Breast epithelium (tissue), 4 donors: ENCODE results near the gene SETD3. TPM values are rescaled to one million over a fixed set of nuclear protein-coding genes. Genes with fewer than 3 reads are reported as not detected.

Experiments used
- DNase-seq, 2 donors: peaks; one replicate each; pipeline ENCODE4 v3.0.0-alpha.2; 2019; ENCODE audit warnings: low spot score in 2 of 2
- H3K27ac ChIP-seq, 2 donors: fragments of 200-600 bp; sonication (generic) in 1 of 2; one replicate each; pipeline ENCODE4 v1.5.1; 2016 to 2019; ENCODE audit warnings: mild to moderate bottlenecking in 1 of 2
- H3K27me3 ChIP-seq, 2 donors: fragments of 200-600 bp; sonication (generic) in 1 of 2; one replicate each; pipeline versions ENCODE4 v1.5.1 to v1.6.0; 2017 to 2019; ENCODE audit warnings: control low read depth in 1 of 2, mild to moderate bottlenecking in 1 of 2
- H3K36me3 ChIP-seq: fragments of 200-600 bp; one replicate; pipeline ENCODE4 v1.5.1; 2019
- H3K4me1 ChIP-seq, 2 donors: fragments of 200-600 bp; sonication (generic); one replicate each; pipeline ENCODE4 v1.5.1; 2016 to 2019; ENCODE audit warnings: control low read depth in 1 of 2
- H3K4me3 ChIP-seq, 3 donors: fragments of 200-600 bp; sonication (generic); 1 replicate in 2 of 3; 2 replicates in 1 of 3; pipeline ENCODE4 v1.5.1; 2016 to 2019; ENCODE audit warnings: mild to moderate bottlenecking in 3 of 3, moderate library complexity in 2 of 3
- H3K9me3 ChIP-seq, 2 donors: fragments of 200-600 bp; sonication (generic) in 1 of 2; one replicate each; pipeline ENCODE4 v1.5.1; 2016 to 2019; ENCODE audit warnings: control low read depth in 1 of 2
- CTCF ChIP-seq, 3 donors: fragments of 450-650 bp; IDR thresholded peaks; one replicate each; pipeline ENCODE4 v1.5.1; 2016 to 2017; ENCODE audit warnings: antibody characterized with exemption in 3 of 3, mild to moderate bottlenecking in 3 of 3, moderate library complexity in 3 of 3
- POLR2A ChIP-seq: fragments of 450-650 bp; IDR thresholded peaks from one replicate; pipeline ENCODE4 v1.6.1; 2016; ENCODE audit warnings: antibody characterized with exemption, mild to moderate bottlenecking, moderate library complexity
- POLR2AphosphoS5 ChIP-seq, 3 donors: sonication (generic); formaldehyde crosslinking; IDR thresholded peaks; one replicate each; pipeline ENCODE4 v1.6.1; 2017; ENCODE audit warnings: antibody characterized with exemption in 3 of 3
- intact Hi-C: fragments of 100-400 bp; cut with DNase I; formaldehyde crosslinking; loops from one replicate; pipeline ENCODE4 v1.15.1; 2023; ENCODE audit warnings: low total_unique reads
- total RNA-seq, 3 donors: library from RNA; depleted of rRNA; stranded (reverse); fragments of >200 nt; gene quantifications; one replicate each; pipeline ENCODE4 v1.1.0, GENCODE V29; 2016

Gene SETD3
- total RNA-seq, 3 donors from 2014 or later, result 79.0 to 101 (median 89.9) TPM

GRCh38 chr14:99408971-99409289 lies 71.7 kb downstream of the SETD3 start:
- no peaks in the 10 kb centered on the region for H3K4me1 ChIP-seq
- H3K27me3 ChIP-seq, result no peaks in the 10 kb centered on the region
- no peak for TF ChIP-seq POLR2AphosphoS5 (IDR thresholded peaks at IDR 0.05)
- no peak for TF ChIP-seq POLR2A
- TF ChIP-seq CTCF (IDR thresholded peaks at IDR 0.05), result no peak
- no peak overlapping the region for H3K27ac ChIP-seq
- H3K36me3 ChIP-seq, result no peaks in the 10 kb centered on the region
- intact Hi-C loops, result loop anchor here (10.0 kb wide), 1 partner anchor 1804 kb away; no protein-coding TSS in a partner anchor
- no peak overlapping the region for H3K4me3 ChIP-seq
- H3K9me3 ChIP-seq, result no peaks in the 10 kb centered on the region
- no peak for DNase-seq

- intact Hi-C loops, result loop anchor here (10.0 kb wide), 1 partner anchor 1804 kb away; no protein-coding TSS in a partner anchor
- no peak overlapping the region for H3K27ac ChIP-seq
- no peaks in the 10 kb centered on the region for H3K27me3 ChIP-seq
- no peaks in the 10 kb centered on the region for H3K9me3 ChIP-seq
- H3K4me3 ChIP-seq, result no peak overlapping the region
- H3K4me1 ChIP-seq, result no peaks in the 10 kb centered on the region
- no peak for DNase-seq
- TF ChIP-seq POLR2A (no peak), POLR2AphosphoS5 (IDR thresholded peaks at IDR 0.05) (no peak), CTCF (IDR thresholded peaks at IDR 0.05) (no peak)
- no peaks in the 10 kb centered on the region for H3K36me3 ChIP-seq
These were observed 72.2 kb downstream of the SETD3 start for GRCh38 chr14:99408286-99408970.

- no peak for TF ChIP-seq POLR2A
- no peaks in the 10 kb centered on the region for H3K4me1 ChIP-seq
- no peak overlapping the region for H3K27ac ChIP-seq
- H3K4me3 ChIP-seq, result no peak overlapping the region
- no peaks in the 10 kb centered on the region for H3K36me3 ChIP-seq
- intact Hi-C loops, result loop anchor here (10.0 kb wide), 1 partner anchor 1803 kb away; no protein-coding TSS in a partner anchor
- no peak for DNase-seq
- no peaks in the 10 kb centered on the region for H3K9me3 ChIP-seq
- no peaks in the 10 kb centered on the region for H3K27me3 ChIP-seq
These were observed 73.2 kb downstream of the SETD3 start for GRCh38 chr14:99407416-99407815.

GRCh38 chr14:99402950-99403349 lies 77.7 kb downstream of the SETD3 start:
- Histone ChIP-seq H3K27ac (no peak overlapping the region), H3K4me1 (no peaks in the 10 kb centered on the region), H3K9me3 (no peaks in the 10 kb centered on the region), H3K27me3 (no peaks in the 10 kb centered on the region), H3K4me3 (no peak overlapping the region), H3K36me3 (peaks cover 4% of the 10 kb centered on the region)
- intact Hi-C loops, result loop anchor here (10.0 kb wide), 1 partner anchor 1798 kb away; no protein-coding TSS in a partner anchor
- TF ChIP-seq POLR2A (no peak), CTCF (IDR thresholded peaks at IDR 0.05) (no peak), POLR2AphosphoS5 (IDR thresholded peaks at IDR 0.05) (no peak)
- no peak for DNase-seq

- Histone ChIP-seq H3K27ac (no peak overlapping the region), H3K9me3 (no peaks in the 10 kb centered on the region), H3K4me1 (no peaks in the 10 kb centered on the region), H3K27me3 (no peaks in the 10 kb centered on the region), H3K4me3 (no peak overlapping the region), H3K36me3 (peaks cover 10% of the 10 kb centered on the region)
- TF ChIP-seq POLR2A (no peak), CTCF (IDR thresholded peaks at IDR 0.05) (no peak), POLR2AphosphoS5 (IDR thresholded peaks at IDR 0.05) (no peak)
- no peak for DNase-seq
- intact Hi-C loops, result loop anchor here (10.0 kb wide), 1 partner anchor 1797 kb away; no protein-coding TSS in a partner anchor
These were observed 78.4 kb downstream of the SETD3 start for GRCh38 chr14:99402285-99402648.
